GM19397 (cell line): Measurements from ENCODE around the gene DCUN1D2.

Experiments used
- ATAC-seq: cut with Tn5 transposase; IDR thresholded peaks from one replicate; pipeline ENCODE4 v1.9.1; 2021; ENCODE audit warnings: mild to moderate bottlenecking, moderate library complexity; ENCODE audit not compliant: unreplicated experiment

The DCUN1D2 gene

GRCh38 chr13:113413178-113413897 lies 77.2 kb downstream of the DCUN1D2 start:
- ATAC-seq = no peak

DNA sequence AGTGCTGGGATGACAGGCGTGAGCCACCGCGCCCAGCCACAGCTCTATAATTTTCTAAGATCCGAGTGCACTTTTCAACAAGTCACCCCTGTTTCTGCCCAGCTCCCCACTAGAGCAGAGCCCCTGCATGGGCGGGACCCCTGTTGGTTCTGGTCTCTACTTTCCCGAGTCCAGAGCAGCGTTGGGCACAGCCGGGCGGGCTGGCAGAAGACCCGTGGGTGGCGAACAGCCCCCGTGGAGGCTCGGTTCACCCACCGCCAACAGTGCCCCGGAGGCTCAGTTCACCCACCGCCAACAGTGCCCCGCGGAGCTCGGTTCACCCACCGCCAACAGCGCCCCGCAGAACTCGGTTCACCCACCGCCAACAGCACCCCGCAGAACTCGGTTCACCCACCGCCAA lies 78.1 kb downstream of the DCUN1D2 start:
- no peak for ATAC-seq

DNA sequence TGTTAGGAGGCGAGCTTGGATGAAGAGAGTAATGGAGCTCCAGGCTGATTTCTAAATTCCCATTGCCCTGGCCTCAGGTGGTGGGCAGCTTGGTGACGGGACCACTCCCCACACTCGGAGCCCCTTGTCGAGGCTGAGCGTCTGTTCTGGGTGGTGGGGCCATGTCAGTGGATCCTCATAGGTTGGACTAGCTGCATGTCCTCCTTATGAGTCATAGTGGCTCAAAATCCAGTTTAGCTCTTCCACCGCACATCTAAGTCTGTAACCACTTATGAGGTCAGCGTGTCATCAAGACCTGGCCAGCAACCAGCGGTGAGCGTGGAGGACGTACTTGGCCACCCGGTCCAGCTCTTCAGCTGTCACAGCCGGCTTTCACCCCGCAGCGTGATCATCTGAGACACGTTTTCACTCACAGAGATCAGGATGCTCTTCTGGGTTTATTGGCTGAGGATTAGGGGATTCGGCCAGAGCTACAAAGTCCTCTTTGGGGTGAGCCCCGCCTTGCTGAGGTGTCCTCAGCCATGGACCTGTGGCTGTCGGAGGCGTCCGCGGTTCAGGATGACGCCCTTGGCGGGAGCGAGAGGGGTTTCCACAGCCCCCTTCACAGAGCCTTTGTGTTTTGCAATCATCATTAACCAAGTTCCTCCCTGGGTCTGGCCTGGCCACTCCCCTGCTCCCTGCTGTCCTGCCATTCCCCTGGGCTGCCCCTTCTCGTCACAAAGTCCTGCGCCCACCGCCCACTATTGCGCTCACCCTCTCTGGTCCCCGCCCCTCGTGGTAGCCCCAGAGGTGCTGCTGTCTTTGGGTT lies 79.1 kb downstream of the DCUN1D2 start:
- ATAC-seq = no peak

DNA sequence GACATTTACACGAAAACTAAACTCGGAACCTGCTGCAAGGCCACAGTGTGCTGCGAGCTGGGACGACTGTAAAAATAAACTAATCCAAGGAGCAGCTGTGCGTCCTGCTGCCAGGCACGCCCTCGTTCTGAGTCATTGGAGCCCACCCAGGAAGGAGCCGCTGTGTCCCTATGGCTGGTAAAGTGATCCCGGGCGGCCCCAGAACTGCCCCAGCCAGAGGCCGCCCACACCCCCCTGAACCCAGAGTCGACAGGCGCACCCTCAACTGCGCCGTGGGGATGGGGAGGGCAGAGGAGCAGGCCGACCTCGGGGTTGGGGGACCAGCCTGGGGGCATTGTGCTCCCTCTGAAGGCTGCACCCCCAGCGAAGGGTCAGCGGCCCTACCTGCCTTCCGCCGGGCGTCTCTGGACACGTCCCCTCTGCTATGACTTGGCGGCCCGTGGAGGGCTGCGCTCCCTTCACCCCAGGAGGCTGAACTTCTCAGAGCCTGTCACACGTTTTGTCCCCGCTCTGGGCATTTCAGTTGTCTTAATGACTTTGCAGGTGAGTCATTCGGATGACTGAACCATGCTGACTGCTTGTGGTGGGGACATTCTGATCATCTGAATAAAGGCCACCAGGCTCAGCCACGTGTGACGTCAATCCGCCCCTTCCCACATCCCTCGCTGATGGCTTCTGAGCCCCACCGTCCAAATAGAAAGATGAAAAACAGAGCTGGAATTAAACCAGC lies 79.9 kb downstream of the DCUN1D2 start:
- no peak for ATAC-seq

- no peak for ATAC-seq
Measured at GRCh38 chr13:113408562-113408961, 81.9 kb downstream of the DCUN1D2 start.

GRCh38 chr13:113407531-113408393 lies 82.7 kb downstream of the DCUN1D2 start:
- no peak for ATAC-seq

DNA sequence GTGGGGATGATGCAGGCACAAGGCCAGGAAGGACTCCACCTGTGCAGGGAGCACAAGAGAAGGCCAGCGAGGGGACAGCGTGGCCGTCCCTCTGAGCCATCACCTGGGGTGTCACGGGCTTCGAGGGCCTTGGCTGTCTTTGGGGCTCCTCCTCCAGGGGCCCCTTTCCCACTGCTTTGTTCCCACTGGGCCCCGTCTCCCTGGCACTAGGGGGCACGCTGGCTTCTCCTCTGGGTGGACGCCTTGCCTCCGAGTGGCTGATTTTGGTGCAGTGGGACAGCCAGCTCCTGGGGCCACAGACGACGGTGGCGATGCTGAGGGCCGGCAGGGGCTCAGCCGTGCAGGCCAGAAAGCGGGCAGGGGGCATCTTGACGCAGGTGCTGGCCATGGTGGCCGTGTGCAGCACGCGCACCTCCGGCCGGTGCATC lies 83.4 kb downstream of the DCUN1D2 start:
- no peak for ATAC-seq

- ATAC-seq = no peak
Measured at GRCh38 chr13:113406321-113407102, 84.0 kb downstream of the DCUN1D2 start.
